ENCODE results near the gene MCMBP.

Gene MCMBP

DNA sequence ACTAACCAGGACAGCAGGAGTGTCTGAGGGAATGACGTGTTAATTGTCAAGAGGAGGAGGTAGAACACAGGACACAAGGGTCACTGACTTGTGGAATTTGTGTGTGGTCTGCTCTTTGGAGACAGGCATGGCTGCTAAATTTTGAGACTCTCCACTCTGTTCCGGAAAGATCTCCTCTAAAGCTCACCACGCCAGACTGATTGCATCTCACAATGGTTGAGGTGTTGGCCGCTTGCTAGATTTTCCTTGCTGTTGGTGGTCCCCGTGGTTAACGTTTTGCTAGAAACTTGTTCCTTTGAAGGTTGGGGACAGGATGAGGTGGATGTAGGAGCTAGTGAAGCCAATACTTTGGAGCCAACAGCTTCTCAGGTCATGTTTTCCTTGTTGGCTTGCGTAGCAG is 57.0 kb downstream of the MCMBP start:
- no peak overlapping the region for H3K27ac ChIP-seq
- no peak for DNase-seq (ENCODE audit: low spot score)
- TF ChIP-seq, protein P1, sequence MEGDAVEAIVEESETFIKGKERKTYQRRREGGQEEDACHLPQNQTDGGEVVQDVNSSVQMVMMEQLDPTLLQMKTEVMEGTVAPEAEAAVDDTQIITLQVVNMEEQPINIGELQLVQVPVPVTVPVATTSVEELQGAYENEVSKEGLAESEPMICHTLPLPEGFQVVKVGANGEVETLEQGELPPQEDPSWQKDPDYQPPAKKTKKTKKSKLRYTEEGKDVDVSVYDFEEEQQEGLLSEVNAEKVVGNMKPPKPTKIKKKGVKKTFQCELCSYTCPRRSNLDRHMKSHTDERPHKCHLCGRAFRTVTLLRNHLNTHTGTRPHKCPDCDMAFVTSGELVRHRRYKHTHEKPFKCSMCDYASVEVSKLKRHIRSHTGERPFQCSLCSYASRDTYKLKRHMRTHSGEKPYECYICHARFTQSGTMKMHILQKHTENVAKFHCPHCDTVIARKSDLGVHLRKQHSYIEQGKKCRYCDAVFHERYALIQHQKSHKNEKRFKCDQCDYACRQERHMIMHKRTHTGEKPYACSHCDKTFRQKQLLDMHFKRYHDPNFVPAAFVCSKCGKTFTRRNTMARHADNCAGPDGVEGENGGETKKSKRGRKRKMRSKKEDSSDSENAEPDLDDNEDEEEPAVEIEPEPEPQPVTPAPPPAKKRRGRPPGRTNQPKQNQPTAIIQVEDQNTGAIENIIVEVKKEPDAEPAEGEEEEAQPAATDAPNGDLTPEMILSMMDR (IDR thresholded peaks at IDR 0.05) = no peak
- H3K4me3 ChIP-seq = no peak overlapping the region

DNA sequence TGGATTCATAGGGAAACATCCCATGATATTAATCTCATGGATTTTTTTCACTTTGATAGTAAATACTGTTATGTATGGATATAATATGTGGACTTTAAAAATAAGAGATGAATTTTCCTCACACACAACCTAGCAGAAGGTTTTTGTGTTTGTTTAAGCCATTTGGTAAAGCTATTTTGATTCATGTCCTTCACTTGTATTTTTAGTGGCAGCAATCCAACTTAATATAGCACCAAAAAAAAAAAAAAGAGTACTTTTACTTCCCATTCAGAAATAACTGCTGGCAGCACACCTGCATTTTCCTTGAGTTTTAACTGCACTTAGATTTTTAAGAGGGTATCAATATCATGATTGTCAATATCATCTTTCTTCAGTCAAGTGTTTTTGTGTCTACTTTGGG is 60.0 kb downstream of the MCMBP start:
- H3K27ac ChIP-seq = no peak overlapping the region
- no peak for DNase-seq (ENCODE audit: low spot score)
- TF ChIP-seq, protein P1 (IDR thresholded peaks at IDR 0.05) = no peak
- no peak overlapping the region for H3K4me3 ChIP-seq

DNA sequence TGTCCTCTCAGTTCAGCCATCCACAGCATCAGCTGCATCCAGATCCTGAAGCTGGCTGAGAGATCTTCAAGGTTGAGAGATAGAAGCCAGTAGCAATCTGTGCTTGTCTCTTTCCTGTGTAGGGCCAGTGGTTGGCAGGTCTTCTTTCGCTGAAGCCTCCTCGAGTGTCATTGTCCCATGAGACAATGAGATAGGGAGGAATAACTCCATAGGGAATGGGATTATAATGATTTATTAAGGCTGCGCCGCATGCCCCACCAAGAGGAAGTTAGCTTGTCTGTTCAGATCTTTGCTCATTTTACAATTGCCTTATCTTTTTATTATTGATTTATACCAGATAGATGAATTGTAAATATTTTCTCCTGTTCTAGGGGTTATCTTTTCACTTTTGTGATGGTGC is 61.5 kb downstream of the MCMBP start:
- Histone ChIP-seq H3K27ac (no peak overlapping the region), H3K4me3 (no peak overlapping the region)
- TF ChIP-seq, protein P1 (IDR thresholded peaks at IDR 0.05) = no peak
- DNase-seq (ENCODE audit: low spot score) = no peak

DNA sequence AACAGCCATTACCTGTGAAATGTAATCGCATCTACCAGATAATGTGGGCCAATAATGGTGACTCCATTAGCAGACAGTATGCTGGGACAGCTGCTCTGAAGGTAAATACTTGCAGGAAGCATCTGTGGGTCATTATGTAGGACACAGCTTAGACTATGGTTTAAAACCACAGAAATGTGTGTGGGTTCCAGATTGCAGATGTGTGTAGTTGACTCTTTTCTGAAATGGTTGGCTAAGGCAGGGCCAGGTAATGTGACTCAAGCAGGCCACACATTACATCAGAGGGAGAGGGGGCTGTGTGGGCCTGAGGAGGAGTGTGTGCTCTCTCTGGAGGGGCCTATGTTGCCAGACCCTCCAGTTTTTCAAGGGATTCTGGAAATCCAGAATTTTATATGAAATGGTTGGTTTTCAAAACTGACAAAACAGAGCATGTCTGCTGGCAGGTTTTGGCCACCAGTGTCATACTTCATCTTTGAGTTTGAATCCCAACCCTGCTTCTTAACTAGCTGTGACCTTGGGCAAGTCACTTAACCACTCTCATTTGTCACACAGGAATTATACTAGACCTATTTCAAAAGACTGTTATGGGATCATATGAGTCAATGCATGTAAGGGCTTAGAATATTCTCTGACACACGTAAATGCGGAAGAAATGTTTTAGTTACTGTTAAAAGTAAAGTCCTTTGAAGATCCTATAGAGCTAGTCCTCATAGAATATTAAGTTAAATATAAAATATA is 64.5 kb downstream of the MCMBP start:
- TF ChIP-seq, protein P1 (IDR thresholded peaks at IDR 0.05) = no peak
- no peak overlapping the region for H3K4me3 ChIP-seq
- DNase-seq (ENCODE audit: low spot score) = no peak
- H3K27ac ChIP-seq = no peak overlapping the region

DNA sequence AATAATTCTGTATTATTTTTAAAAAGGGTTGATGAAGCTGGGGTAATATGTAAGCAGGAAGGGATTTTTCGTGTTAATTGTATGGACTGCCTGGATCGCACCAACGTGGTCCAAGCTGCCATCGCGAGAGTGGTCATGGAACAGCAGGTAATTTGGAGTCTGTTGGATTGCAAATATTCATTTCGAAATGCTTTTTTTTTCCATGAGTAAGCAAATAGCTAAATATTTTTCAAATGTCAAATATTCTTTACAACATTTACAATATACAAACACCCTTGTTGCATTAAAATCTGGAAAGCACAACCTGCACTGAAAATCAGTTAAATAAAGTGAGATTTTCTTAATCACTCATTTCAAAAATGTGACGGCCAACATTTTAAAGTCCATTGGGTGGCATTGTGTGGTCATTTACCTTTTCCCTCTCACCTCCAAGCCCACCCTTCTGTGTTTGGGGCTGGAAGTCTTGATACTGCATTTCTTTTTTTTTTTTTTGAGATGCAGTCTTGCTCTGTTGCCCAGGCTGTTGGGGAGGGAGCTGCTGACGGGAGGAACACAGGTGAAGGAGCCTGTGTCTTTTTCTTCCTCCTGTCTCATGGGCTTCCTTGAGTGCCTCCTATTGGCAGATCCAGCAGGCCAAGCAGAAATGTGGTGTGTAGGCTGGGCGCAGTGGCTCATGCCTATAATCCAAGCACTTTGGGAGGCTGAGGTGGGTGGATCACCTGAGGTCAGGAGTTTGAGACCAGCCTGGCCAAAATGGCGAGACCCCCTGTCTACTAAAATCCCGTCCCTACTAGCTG is 66.1 kb downstream of the MCMBP start:
- H3K4me3 ChIP-seq = no peak overlapping the region
- TF ChIP-seq, protein P1 (IDR thresholded peaks at IDR 0.05) = no peak
- no peak overlapping the region for H3K27ac ChIP-seq
- DNase-seq (ENCODE audit: low spot score) = no peak

DNA sequence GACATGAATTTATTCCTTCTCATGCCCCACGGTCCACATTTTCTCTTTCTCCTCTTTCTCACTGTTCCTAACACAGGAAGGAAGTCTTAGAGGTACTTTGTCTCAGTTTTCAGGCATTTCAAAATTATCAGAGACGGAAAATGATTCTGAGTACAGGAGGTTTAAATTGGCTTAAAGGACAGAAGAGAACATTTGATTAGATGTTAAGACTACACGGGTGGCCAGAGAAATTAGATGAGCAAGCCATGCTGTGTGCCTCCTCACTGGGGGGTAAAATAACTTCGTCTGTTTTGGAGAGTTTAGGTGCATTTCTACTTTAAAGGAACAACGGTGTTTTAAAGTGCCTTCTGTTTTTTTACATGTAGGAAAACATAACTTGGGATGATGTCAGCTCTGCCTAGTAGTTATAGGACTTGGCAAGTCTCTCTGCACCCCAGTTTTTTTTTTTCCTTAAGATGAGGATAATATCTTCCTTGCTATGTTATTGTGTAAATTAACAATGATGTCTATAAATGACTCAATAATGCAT is 66.9 kb downstream of the MCMBP start:
- Histone ChIP-seq H3K4me3 (no peak overlapping the region), H3K27ac (peak overlapping the region in 1 of 2 donors; percentile 56)
- DNase-seq (ENCODE audit: low spot score) = no peak
- TF ChIP-seq, protein P1 (IDR thresholded peaks at IDR 0.05) = no peak
